Measurements from ENCODE around the gene YIF1A. TPM values are rescaled to one million over a fixed set of nuclear protein-coding genes. Genes with fewer than 3 reads are reported as not detected.
A peak's percentile ranks its signal among the peaks of the same experiment; 100 is the strongest.
"Not testable (repeated sequence)": the region's sequence is repeated elsewhere in the genome, so short reads cannot be mapped to it uniquely, and the experiment has no call there.

Gene YIF1A
- total RNA-seq, 1 experiment from 2014 or later, result 86.1 TPM

DNA sequence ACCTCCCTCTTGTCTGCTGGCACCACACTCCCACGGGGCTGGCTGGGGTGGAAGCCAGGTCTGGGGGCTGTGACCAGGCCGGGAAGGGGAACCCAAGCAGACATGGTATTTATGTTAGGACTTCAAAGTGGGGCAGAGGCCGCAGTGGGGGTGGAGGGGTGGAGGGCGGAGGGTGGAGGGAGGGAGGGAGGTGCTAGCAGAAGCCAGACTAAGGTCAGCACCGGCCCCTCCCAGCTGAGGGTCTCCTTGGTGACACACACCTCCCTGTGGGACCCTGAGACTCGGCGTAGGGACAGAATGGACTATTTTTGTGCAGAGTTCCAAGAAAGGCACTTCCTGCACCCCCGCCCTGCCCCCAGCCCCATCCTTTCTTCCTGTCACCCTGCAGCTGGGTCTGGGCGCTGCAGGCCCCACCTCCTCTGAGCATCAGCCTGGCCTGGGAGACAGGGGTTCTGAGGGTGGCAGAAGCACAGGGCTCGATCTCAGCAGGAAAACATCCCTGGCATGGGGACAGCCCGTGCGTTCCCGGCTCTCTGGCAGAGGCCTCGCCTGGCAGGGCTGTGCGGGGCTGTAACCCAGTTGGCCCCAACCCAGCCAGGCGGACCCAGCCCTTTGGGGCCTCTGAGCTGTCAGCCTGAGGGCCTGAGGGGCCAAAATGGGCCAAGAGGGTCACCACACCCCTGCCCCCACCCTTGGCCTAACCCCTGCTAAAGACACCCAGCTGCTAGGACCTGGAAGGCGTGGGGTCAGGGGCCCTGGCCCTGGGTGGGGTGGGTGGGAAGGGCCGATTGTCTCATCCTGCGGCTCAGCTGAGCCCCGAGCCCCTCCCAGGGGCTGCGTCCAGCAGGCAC lies 37.5 kb upstream of the YIF1A start:
- peak; percentile 67 for DNase-seq (ENCODE audit: low spot score)

GRCh38 chr11:66325263-66325671 lies 36.3 kb upstream of the YIF1A start:
- no peak for DNase-seq (ENCODE audit: low spot score)

DNA sequence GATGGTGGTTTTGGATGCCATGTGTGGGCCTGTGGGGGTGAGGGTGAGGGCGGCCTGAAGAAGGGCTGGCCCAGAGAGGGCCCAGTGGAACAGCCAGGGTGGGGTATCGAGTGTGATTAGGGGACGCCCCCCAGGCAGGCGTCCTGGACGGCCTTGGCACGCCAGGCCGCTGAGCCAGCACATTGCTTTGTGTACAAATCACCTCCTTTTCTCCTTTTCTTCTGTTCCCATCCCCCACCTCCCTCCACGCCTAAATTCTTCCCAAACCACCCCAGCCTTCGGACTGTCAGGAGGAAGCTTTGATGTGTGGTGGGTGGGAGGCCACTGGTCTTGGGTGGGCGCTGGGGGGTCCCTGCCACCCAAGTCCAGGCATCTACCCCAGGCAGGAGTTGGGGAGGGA lies 35.7 kb upstream of the YIF1A start:
- DNase-seq (ENCODE audit: low spot score), result no peak

- no peak for DNase-seq (ENCODE audit: low spot score)
Measured at GRCh38 chr11:66323684-66324083, 34.7 kb upstream of the YIF1A start.

DNA sequence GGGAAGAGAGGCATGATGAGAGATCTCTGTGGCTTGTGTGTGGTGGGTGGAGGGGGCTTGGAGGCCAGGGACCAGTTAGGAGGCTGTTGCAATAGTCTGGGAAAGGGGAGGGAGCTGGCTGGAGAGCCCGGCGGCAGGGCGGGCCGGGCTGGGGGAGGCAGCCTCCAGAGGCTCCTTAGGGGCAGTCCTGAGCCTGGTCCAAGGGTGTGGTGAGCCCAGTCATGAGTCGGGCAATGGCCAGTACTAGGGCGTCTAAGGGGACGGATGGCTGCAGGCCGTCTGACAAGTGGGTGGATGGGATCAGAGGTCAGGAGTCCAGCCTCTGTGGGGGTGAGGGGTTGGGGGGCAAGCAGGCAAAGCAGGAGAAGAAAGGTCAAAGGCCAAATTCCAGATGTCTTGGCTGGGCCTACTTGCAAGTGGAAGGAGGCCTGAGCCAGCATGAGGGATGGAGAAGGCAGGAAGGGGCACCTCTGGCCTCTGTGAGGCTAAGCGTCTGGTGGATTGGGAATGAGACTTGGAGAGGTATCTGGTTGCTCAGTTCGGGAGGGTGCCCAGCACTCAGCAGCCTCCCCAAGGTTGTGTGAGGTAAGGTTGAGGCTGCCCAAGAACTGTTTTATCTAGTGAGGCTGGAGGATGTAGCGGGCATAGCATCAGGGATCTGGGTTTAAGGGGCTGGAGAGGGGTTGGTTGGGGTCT lies 33.9 kb upstream of the YIF1A start:
- DNase-seq (ENCODE audit: low spot score), result no peak

- DNase-seq (ENCODE audit: low spot score), result no peak
Measured at GRCh38 chr11:66321606-66322005, 32.7 kb upstream of the YIF1A start.

DNA sequence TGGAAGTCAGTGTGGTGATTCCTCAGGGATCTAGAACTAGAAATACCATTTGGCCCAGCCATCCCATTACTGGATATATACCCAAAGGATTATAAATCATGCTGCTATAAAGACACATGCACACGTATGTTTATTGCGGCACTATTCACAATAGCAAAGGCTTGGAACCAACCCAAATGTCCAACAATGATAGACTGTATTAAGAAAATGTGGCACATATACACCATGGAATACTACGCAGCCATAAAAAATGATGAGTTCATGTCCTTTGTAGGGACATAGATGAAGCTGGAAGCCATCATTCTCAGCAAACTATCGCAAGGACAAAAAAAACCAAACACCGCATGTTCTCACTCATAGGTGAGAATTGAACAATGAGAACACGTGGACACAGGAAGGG lies 31.8 kb upstream of the YIF1A start:
- DNase-seq (ENCODE audit: low spot score), result not testable (repeated sequence)

DNA sequence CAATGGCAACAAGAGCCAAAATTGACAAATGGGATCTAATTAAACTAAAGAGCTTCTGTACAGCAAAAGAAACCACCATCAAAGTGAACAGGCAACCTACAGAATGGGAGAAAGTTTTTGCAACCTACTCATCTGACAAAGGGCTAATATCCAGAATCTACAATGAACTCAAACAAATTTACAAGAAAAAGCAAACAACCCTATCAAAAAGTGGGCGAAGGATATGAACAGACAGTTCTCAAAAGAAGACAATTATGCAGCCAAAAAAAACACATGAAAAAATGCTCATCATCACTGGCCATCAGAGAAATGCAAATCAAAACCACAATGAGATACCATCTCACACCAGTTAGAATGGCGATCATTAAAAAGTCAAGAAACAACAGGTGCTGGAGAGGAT lies 31.3 kb upstream of the YIF1A start:
- not testable (repeated sequence) for DNase-seq (ENCODE audit: low spot score)

GRCh38 chr11:66318600-66318970 lies 29.6 kb upstream of the YIF1A start:
- DNase-seq (ENCODE audit: low spot score), result no peak

- no peak for DNase-seq (ENCODE audit: low spot score)
Measured at GRCh38 chr11:66317723-66318599, 29.0 kb upstream of the YIF1A start.

GRCh38 chr11:66317322-66317722 lies 28.4 kb upstream of the YIF1A start:
- no peak for DNase-seq (ENCODE audit: low spot score)

- no peak for DNase-seq (ENCODE audit: low spot score)
Measured at GRCh38 chr11:66316849-66317251, 27.9 kb upstream of the YIF1A start, which contains the start of gene CD248. Gene CD248 (minus strand): TSS chr11:66317044. CDS start chr11:66317027, 17 bp downstream.

GRCh38 chr11:66315921-66316811 lies 27.2 kb upstream of the YIF1A start:
- no peak for DNase-seq (ENCODE audit: low spot score)

- no peak for DNase-seq (ENCODE audit: low spot score)
Measured at GRCh38 chr11:66315498-66315885, 26.5 kb upstream of the YIF1A start.

DNA sequence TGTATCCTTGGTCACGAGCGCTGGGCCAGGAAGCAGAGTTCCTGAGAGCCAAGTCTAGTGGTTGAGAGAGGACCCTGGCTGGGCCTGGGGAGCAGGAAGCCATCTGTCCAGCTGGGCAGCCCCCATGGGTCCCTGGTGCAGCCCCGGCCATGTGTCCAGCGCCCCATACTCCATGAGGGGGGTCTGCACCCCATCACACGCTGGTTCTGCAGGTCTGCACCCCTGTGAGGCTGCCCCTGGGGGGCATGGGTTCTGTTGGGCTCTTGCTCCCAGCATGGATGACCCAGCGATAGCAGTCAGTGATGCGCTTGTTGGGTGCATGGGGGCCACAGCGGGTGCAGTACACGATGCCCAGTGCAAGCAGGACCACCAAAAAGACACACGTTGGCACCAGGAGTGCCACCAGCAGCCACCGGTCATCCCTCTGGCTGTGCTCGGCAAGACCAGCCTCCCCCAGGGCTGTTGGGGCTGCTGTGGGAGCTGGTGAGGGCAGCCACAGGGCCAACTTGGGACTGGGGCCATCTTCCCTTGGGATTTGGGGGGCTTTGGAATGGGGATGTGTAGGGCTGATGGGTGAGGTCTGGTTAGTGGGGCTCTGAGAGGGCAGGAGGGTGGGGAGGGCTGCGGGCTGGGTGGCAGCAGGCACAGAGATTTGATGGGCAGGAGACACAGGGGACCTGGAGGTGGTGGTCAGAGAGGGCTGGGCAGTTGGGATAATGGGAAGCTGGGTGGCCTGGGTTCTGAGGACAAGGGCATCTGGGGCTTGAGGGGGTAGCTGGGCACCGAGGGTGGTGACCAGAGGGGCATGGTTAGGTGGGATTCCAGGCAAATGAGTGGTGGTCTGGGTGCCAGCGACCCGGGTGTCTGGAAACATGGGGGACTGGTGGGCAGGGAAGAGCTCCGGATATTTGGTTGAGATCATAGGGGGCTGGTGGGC lies 25.9 kb upstream of the YIF1A start:
- DNase-seq (ENCODE audit: low spot score), result no peak

DNA sequence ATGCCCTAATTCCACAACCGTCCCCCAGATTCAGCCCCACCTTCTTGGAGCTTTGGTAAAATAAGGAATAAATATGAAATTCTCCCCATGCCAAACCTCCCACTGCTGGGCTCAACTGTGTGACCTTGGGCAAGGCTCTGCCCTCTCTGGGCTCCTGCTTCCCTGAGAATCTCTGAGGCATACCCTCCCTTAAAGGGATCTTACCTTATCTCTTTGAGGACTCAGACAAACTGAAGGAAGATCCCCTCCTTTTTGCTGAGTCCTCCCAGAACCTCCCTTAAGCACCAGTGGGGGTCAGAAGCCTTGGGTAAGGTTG lies 25.2 kb upstream of the YIF1A start:
- no peak for DNase-seq (ENCODE audit: low spot score)

GRCh38 chr11:66313321-66314185 lies 24.6 kb upstream of the YIF1A start:
- DNase-seq (ENCODE audit: low spot score), result no peak

DNA sequence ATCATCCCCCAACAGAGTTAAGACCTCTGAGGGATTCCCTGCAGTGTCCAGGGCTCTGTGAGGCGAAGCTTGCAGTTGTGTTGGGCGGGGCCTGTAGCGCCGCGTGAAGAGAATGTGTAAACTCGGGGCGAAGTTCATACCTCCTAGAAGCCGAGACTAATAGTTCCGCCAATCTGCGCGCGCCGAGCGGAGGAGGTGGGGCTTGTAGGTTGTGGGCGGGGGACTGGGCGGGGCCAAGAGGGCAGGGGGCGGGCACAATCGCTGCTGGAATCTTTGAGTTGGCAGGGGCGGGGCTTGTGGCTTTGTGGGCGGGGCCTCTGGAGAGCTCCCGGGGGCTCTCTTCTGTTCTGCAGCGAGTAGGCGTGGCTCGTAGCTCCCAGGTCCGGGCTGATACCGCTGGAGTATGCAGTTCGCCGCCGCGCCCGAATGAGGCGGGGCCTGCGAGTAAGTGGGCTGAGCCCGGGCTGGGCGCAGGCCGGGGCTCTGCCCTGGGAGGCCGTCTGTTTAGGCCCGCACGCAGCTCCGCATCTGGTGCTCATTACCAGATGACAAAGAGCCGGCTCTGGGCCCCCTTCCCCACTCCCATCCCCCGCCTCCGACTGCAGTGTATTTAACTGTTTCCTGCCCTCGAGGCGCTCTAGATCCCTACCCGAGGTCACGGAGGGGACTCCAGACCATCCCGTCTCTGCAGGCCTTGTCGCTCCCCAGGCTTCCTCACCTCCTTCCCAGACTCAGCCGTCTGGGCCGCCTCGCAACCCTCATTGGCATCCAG lies 23.8 kb upstream of the YIF1A start:
- peak; percentile 93 for DNase-seq (ENCODE audit: low spot score)

Data from A172 (cell line).